Breast epithelium (tissue), 4 donors: ENCODE measurements around the gene SHB. TPM values are rescaled to one million over a fixed set of nuclear protein-coding genes. Genes with fewer than 3 reads are reported as not detected.

Source experiments
- DNase-seq, 2 donors: peaks; one replicate each; pipeline ENCODE4 v3.0.0-alpha.2; 2019; ENCODE audit warnings: low spot score in 2 of 2
- H3K27ac ChIP-seq, 2 donors: fragments of 200-600 bp; sonication (generic) in 1 of 2; one replicate each; pipeline ENCODE4 v1.5.1; 2016 to 2019; ENCODE audit warnings: mild to moderate bottlenecking in 1 of 2
- H3K27me3 ChIP-seq, 2 donors: fragments of 200-600 bp; sonication (generic) in 1 of 2; one replicate each; pipeline versions ENCODE4 v1.5.1 to v1.6.0; 2017 to 2019; ENCODE audit warnings: control low read depth in 1 of 2, mild to moderate bottlenecking in 1 of 2
- H3K36me3 ChIP-seq: fragments of 200-600 bp; one replicate; pipeline ENCODE4 v1.5.1; 2019
- H3K4me1 ChIP-seq, 2 donors: fragments of 200-600 bp; sonication (generic); one replicate each; pipeline ENCODE4 v1.5.1; 2016 to 2019; ENCODE audit warnings: control low read depth in 1 of 2
- H3K4me3 ChIP-seq, 3 donors: fragments of 200-600 bp; sonication (generic); 1 replicate in 2 of 3; 2 replicates in 1 of 3; pipeline ENCODE4 v1.5.1; 2016 to 2019; ENCODE audit warnings: mild to moderate bottlenecking in 3 of 3, moderate library complexity in 2 of 3
- H3K9me3 ChIP-seq, 2 donors: fragments of 200-600 bp; sonication (generic) in 1 of 2; one replicate each; pipeline ENCODE4 v1.5.1; 2016 to 2019; ENCODE audit warnings: control low read depth in 1 of 2
- POLR2A ChIP-seq: fragments of 450-650 bp; IDR thresholded peaks from one replicate; pipeline ENCODE4 v1.6.1; 2016; ENCODE audit warnings: antibody characterized with exemption, mild to moderate bottlenecking, moderate library complexity
- POLR2AphosphoS5 ChIP-seq, 3 donors: sonication (generic); formaldehyde crosslinking; IDR thresholded peaks; one replicate each; pipeline ENCODE4 v1.6.1; 2017; ENCODE audit warnings: antibody characterized with exemption in 3 of 3
- intact Hi-C: fragments of 100-400 bp; cut with DNase I; formaldehyde crosslinking; loops from one replicate; pipeline ENCODE4 v1.15.1; 2023; ENCODE audit warnings: low total_unique reads
- total RNA-seq, 3 donors: library from RNA; depleted of rRNA; stranded (reverse); fragments of >200 nt; gene quantifications; one replicate each; pipeline ENCODE4 v1.1.0, GENCODE V29; 2016
- TF ChIP-seq, protein P1 (sequence below), 3 donors: fragments of 450-650 bp; IDR thresholded peaks; one replicate each; pipeline ENCODE4 v1.5.1; 2016 to 2017; ENCODE audit warnings: antibody characterized with exemption in 3 of 3, mild to moderate bottlenecking in 3 of 3, moderate library complexity in 3 of 3

SHB gene
- total RNA-seq, 3 donors from 2014 or later = 3.8 to 18.7 (median 17.9) TPM

DNA sequence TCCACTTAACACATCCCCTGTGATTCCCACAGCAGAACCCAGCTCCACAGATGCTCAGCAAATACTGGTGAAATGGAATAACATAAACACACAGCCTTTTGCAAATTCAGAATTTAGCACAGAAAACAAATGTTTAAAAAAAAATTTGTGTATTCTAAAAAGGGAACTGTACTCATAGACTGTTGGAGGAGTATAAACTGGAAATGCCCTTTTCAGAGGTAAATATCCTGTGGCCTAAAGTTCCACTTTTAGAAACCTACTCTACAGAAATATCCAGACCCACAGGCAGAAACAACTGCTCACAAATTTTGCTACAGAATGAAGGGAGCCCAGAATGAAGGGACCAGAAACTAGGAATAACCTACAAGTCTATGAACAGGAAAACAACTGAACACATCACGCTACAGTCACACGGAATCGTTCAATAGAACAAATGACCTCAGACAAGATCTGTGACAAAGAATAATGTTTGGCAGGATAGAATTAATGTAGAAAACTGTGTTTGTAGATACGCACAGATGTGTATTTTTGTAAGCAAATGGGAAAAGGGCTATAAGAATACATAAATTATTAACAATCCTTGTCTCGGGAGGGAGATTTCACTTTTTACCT lies 78.5 kb downstream of the SHB start:
- DNase-seq = no peak
- TF ChIP-seq, protein P1, sequence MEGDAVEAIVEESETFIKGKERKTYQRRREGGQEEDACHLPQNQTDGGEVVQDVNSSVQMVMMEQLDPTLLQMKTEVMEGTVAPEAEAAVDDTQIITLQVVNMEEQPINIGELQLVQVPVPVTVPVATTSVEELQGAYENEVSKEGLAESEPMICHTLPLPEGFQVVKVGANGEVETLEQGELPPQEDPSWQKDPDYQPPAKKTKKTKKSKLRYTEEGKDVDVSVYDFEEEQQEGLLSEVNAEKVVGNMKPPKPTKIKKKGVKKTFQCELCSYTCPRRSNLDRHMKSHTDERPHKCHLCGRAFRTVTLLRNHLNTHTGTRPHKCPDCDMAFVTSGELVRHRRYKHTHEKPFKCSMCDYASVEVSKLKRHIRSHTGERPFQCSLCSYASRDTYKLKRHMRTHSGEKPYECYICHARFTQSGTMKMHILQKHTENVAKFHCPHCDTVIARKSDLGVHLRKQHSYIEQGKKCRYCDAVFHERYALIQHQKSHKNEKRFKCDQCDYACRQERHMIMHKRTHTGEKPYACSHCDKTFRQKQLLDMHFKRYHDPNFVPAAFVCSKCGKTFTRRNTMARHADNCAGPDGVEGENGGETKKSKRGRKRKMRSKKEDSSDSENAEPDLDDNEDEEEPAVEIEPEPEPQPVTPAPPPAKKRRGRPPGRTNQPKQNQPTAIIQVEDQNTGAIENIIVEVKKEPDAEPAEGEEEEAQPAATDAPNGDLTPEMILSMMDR (IDR thresholded peaks at IDR 0.05) = no peak
- TF ChIP-seq POLR2A (no peak), POLR2AphosphoS5 (IDR thresholded peaks at IDR 0.05) (no peak)
- Histone ChIP-seq H3K9me3 (no peaks in the 10 kb centered on the region), H3K27ac (peak overlapping the region in 1 of 2 donors; percentile 63), H3K27me3 (no peaks in the 10 kb centered on the region), H3K4me1 (no peaks in the 10 kb centered on the region), H3K36me3 (no peaks in the 10 kb centered on the region), H3K4me3 (no peak overlapping the region)
- intact Hi-C loops = no loop called here

- no peaks in the 10 kb centered on the region for H3K36me3 ChIP-seq
- H3K9me3 ChIP-seq = no peaks in the 10 kb centered on the region
- no peaks in the 10 kb centered on the region for H3K4me1 ChIP-seq
- TF ChIP-seq, protein P1 (IDR thresholded peaks at IDR 0.05) = no peak
- TF ChIP-seq POLR2AphosphoS5 (IDR thresholded peaks at IDR 0.05) = no peak
- no peak for TF ChIP-seq POLR2A
- H3K4me3 ChIP-seq = no peak overlapping the region
- intact Hi-C loops = no loop called here
- DNase-seq = no peak
- H3K27me3 ChIP-seq = no peaks in the 10 kb centered on the region
- peak overlapping the region in 1 of 2 donors; percentile 63 for H3K27ac ChIP-seq
Measured at GRCh38 chr9:37989701-37990100, 79.3 kb downstream of the SHB start.

GRCh38 chr9:37988602-37989001 lies 80.4 kb downstream of the SHB start:
- H3K4me3 ChIP-seq = no peak overlapping the region
- intact Hi-C loops = no loop called here
- H3K9me3 ChIP-seq = no peaks in the 10 kb centered on the region
- no peak overlapping the region for H3K27ac ChIP-seq
- no peaks in the 10 kb centered on the region for H3K36me3 ChIP-seq
- DNase-seq = no peak
- TF ChIP-seq POLR2A (no peak), POLR2AphosphoS5 (IDR thresholded peaks at IDR 0.05) (no peak)
- TF ChIP-seq, protein P1 (IDR thresholded peaks at IDR 0.05) = no peak
- H3K4me1 ChIP-seq = no peaks in the 10 kb centered on the region
- no peaks in the 10 kb centered on the region for H3K27me3 ChIP-seq

DNA sequence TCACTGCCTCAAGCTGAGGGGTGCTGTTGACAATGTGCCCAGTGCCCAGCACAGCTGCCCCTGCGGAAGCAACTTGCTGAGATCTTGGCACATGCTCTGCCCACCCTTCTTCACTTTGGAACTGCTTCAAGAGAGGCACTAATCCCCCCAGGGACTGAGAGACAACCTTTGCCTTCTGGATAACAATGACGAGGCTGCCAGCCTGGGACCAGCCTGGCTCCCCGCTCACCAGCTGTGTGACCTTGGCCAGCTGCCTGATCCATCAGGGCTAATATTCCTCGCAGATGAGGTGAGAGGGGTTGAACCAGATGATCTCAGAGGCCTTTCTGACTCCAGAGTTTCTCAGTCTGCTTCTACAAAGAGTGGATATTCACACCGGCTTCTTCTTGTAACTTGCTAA lies 81.0 kb downstream of the SHB start:
- intact Hi-C loops = no loop called here
- H3K4me1 ChIP-seq = no peaks in the 10 kb centered on the region
- no peaks in the 10 kb centered on the region for H3K9me3 ChIP-seq
- H3K27me3 ChIP-seq = no peaks in the 10 kb centered on the region
- no peak for DNase-seq
- H3K27ac ChIP-seq = no peak overlapping the region
- H3K4me3 ChIP-seq = no peak overlapping the region
- H3K36me3 ChIP-seq = no peaks in the 10 kb centered on the region
- no peak for TF ChIP-seq POLR2A
- no peak for TF ChIP-seq POLR2AphosphoS5 (IDR thresholded peaks at IDR 0.05)
- TF ChIP-seq, protein P1 (IDR thresholded peaks at IDR 0.05) = no peak

DNA sequence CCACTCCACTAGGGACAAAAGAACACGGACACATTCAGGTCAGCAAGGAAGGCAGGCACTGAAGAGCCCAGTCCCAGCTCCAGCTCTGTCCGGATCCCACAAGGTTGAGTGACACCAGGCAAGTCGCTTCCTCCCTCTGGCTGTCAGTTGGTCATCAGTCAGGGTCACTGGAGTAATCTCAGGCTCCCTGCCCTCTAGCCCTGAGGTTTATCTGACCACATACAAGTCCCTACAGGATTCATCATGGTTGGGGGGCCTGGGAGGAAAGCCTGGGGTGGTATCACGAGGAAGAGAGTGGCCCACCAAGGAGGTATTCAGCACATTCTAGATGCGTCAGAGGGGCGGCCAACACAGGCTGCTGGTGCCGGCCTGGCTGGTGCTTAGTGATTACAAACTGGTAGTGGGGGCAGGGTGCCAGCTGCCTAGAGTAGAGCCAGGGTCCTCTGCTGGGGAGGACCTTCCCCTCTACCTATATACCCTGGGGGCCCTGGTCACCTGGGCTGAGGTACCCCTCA lies 81.5 kb downstream of the SHB start:
- intact Hi-C loops = no loop called here
- no peak for DNase-seq
- H3K36me3 ChIP-seq = no peaks in the 10 kb centered on the region
- H3K27ac ChIP-seq = no peak overlapping the region
- no peaks in the 10 kb centered on the region for H3K4me1 ChIP-seq
- H3K9me3 ChIP-seq = no peaks in the 10 kb centered on the region
- no peaks in the 10 kb centered on the region for H3K27me3 ChIP-seq
- H3K4me3 ChIP-seq = no peak overlapping the region
- TF ChIP-seq POLR2AphosphoS5 (IDR thresholded peaks at IDR 0.05) = no peak
- no peak for TF ChIP-seq POLR2A
- TF ChIP-seq, protein P1 (IDR thresholded peaks at IDR 0.05) = no peak
